PC-3 (cell line): ENCODE results near the gene PRKRIP1. TPM values are rescaled to one million over a fixed set of nuclear protein-coding genes. Genes with fewer than 3 reads are reported as not detected.
"Not testable (repeated sequence)": the region's sequence is repeated elsewhere in the genome, so short reads cannot be mapped to it uniquely, and the experiment has no call there.

Experiments
- ATAC-seq: fragments of 200-7000 bp; cut with Tn5 transposase; 2 replicates; pipeline ENCODE4 v1.9.1; 2020; ENCODE audit warnings: mild to moderate bottlenecking, moderate library complexity
- Bru-seq: library from RNA; stranded (reverse); fragments of 400-500 nt; gene quantifications from one replicate; lab custom pipeline; 2021; lab: Mats Ljungman, UMichigan
- BruChase-seq, 2 experiments: library from RNA; stranded (reverse); fragments of 400-500 nt; gene quantifications; one replicate each; lab custom pipeline; 2021; lab: Mats Ljungman, UMichigan
- BruUV-seq: library from RNA; stranded (reverse); fragments of 400-500 nt; replicated peaks from 2 replicates; lab custom pipeline; 2021; lab: Mats Ljungman, UMichigan
- CTCF ChIA-PET: fragments of 300-600 bp; sonication (Branson Sonifier 250); formaldehyde crosslinking; loops from one replicate; lab custom pipeline; 2022; ENCODE audit warnings: antibody characterized with exemption; lab: Charles Lee
- POLR2A ChIA-PET: fragments of 300-600 bp; sonication (Branson Sonifier 250); formaldehyde crosslinking; loops from one replicate; lab custom pipeline; 2022; ENCODE audit warnings: antibody characterized with exemption; ENCODE audit not compliant: unreplicated experiment; lab: Charles Lee
- DNase-seq: peaks from one replicate; pipeline ENCODE4 v3.0.0-alpha.2; 2015
- H2AFZ ChIP-seq: fragments of 300-600 bp; sonication (generic); 2 replicates; pipeline ENCODE4 v1.6.0; 2016; ENCODE audit warnings: antibody characterized with exemption, low read length
- H3F3A ChIP-seq: fragments of 300-600 bp; sonication (generic); one replicate; pipeline ENCODE4 v1.6.0; 2017; ENCODE audit warnings: antibody characterized with exemption, low read length, control low read depth, mild to moderate bottlenecking; ENCODE audit not compliant: unreplicated experiment
- H3K27ac ChIP-seq: fragments of 300-600 bp; sonication (generic); 2 replicates; pipeline ENCODE4 v1.5.1; 2016; ENCODE audit warnings: mild to moderate bottlenecking, low read length
- H3K27me3 ChIP-seq: fragments of 300-600 bp; sonication (generic); 2 replicates; pipeline ENCODE4 v1.6.1; 2016; ENCODE audit warnings: low read length, mixed read lengths
- H3K36me3 ChIP-seq: fragments of 300-600 bp; sonication (generic); 2 replicates; pipeline ENCODE4 v1.6.1; 2016; ENCODE audit warnings: low read depth, mixed run types, low read length, mixed read lengths
- H3K4me1 ChIP-seq: fragments of 300-600 bp; sonication (generic); 2 replicates; pipeline ENCODE4 v1.5.1; 2016; ENCODE audit warnings: low read length; ENCODE audit not compliant: insufficient read depth
- H3K4me2 ChIP-seq: fragments of 300-600 bp; sonication (generic); 2 replicates; pipeline ENCODE4 v1.6.0; 2016; ENCODE audit warnings: low read length
- H3K4me3 ChIP-seq: fragments of 300-600 bp; sonication (generic); 2 replicates; pipeline ENCODE4 v1.5.1; 2016; ENCODE audit warnings: mild to moderate bottlenecking, low read length, mixed read lengths
- H3K79me2 ChIP-seq: fragments of 300-600 bp; sonication (generic); 2 replicates; pipeline ENCODE4 v1.6.1; 2017; ENCODE audit warnings: low read length, mixed read lengths
- H3K9ac ChIP-seq: fragments of 300-600 bp; sonication (generic); 2 replicates; pipeline ENCODE4 v1.6.0; 2016; ENCODE audit warnings: mild to moderate bottlenecking, low read length
- H3K9me2 ChIP-seq: fragments of 300-600 bp; sonication (generic); replicated peaks from 2 replicates; pipeline ENCODE4 v1.6.1; 2016; ENCODE audit warnings: mixed run types, low read length, mixed read lengths
- H3K9me3 ChIP-seq: fragments of 300-600 bp; sonication (generic); 2 replicates; pipeline ENCODE4 v1.6.1; 2016; ENCODE audit warnings: low read length, mixed read lengths
- H4K20me1 ChIP-seq: fragments of 300-600 bp; sonication (generic); 2 replicates; pipeline ENCODE4 v1.6.1; 2016; ENCODE audit warnings: low read length, mixed read lengths
- CTCF ChIP-seq: fragments of 300-600 bp; sonication (generic); conservative IDR thresholded peaks from 2 replicates; pipeline ENCODE4 v1.5.1; 2017; ENCODE audit warnings: antibody characterized with exemption, low read depth, mild to moderate bottlenecking, low read length
- EZH2 ChIP-seq: fragments of 300-600 bp; sonication (generic); IDR thresholded peaks from one replicate; pipeline ENCODE4 v1.6.1; 2017; ENCODE audit warnings: antibody characterized with exemption, mild to moderate bottlenecking, low read length; ENCODE audit not compliant: unreplicated experiment
- EZH2phosphoT487 ChIP-seq: fragments of 300-600 bp; sonication (generic); IDR thresholded peaks from 2 replicates; pipeline ENCODE4 v1.6.1; 2018; ENCODE audit warnings: mild to moderate bottlenecking, antibody characterized with exemption, low read length, borderline replicate concordance
- intact Hi-C: fragments of 100-400 bp; cut with micrococcal nuclease; formaldehyde crosslinking; loops from 2 replicates; pipeline ENCODE4 v1.9.0; 2023
- long read RNA-seq: library from polyadenylated mRNA; unstranded; transcript quantifications from one replicate; pipeline ENCODE4 v2.0.0, GENCODE V29; 2021; ENCODE audit not compliant: unreplicated experiment
- total RNA-seq: library from RNA; depleted of rRNA; stranded (reverse); fragments of >200 nt; gene quantifications from 2 replicates; pipeline ENCODE4 v1.2.3, GENCODE V29; 2014; rRNA removed

PRKRIP1 gene
- total RNA-seq, result 28.9 and 49.4 TPM in 2 replicates
- percentile 90 among the genes with signal in this experiment for Bru-seq, nascent RNA
- percentile 86 among the genes with signal in this experiment for BruChase-seq, experiment 1, labeled RNA remaining after a 6-hour chase
- BruChase-seq, experiment 2, labeled RNA remaining after a 2-hour chase, result percentile 89 among the genes with signal in this experiment
- long read RNA-seq, transcript PRKRIP1-207 (9 exons, 1,625 nt), result minor isoform, 21 of 190 reads
- long read RNA-seq, transcript PRKRIP1-208 (10 exons, 3,430 nt), result minor isoform, 5 of 190 reads
- long read RNA-seq, transcript PRKRIP1-204 (9 exons, 1,642 nt), result minor isoform, 7 of 190 reads
- long read RNA-seq, transcript PRKRIP1-201 (6 exons, 2,159 nt), result major isoform, 25 of 190 reads
- long read RNA-seq, partial matches to known transcripts, result 25 of 190 reads
- long read RNA-seq, other reads (novel, unspliced or antisense), result 106 of 190 reads

GRCh38 chr7:102395873-102396709 lies at the start of gene PRKRIP1:
Gene PRKRIP1 (plus strand): TSS chr7:102396363. CDS start chr7:102396412, 49 bp downstream.
- peak; percentile 92 for ATAC-seq
- peak within 1 kb of the TSS; percentile 67 for H3K27ac ChIP-seq
- H3K36me3 ChIP-seq, result peaks cover 23% of the 10 kb centered on the region
- TF ChIP-seq EZH2phosphoT487, result no peak
- no peak for TF ChIP-seq EZH2
- TF ChIP-seq CTCF, result no peak
- peaks cover 18% of the 10 kb centered on the region for H3K79me2 ChIP-seq
- no peaks in the 10 kb centered on the region for H3K9me3 ChIP-seq
- peak within 1 kb of the TSS; percentile 93 for H2AFZ ChIP-seq
- H3F3A ChIP-seq, result no peaks in the 10 kb centered on the region
- BruUV-seq, result no TSS peak
- H3K4me3 ChIP-seq, result peak within 1 kb of the TSS; percentile 92
- peak within 1 kb of the TSS; percentile 95 for H3K9ac ChIP-seq
- ChIA-PET POLR2A (interaction anchor here (0.6 to 0.7 kb wide), 2 partner anchors 766 to 1813 kb away, joined by 8 to 11 read pairs; no protein-coding TSS in a partner anchor), CTCF (interaction anchor here (0.6 to 0.8 kb wide), 3 partner anchors 10 to 116 kb away, joined by 3 read pairs; no protein-coding TSS in a partner anchor)
- H3K4me1 ChIP-seq, result peaks cover 11% of the 10 kb centered on the region
- intact Hi-C loops, result loop anchor here (5.0 kb wide), 1 partner anchor 56 kb away; no protein-coding TSS in a partner anchor
- peak; percentile 90 for DNase-seq
- H4K20me1 ChIP-seq, result no peaks in the 10 kb centered on the region
- peak within 1 kb of the TSS; percentile 96 for H3K4me2 ChIP-seq
- no peaks in the 10 kb centered on the region for H3K9me2 ChIP-seq
- H3K27me3 ChIP-seq, result no peaks in the 10 kb centered on the region

- ATAC-seq, DNase-seq, H3K9ac ChIP-seq, H3K27me3 ChIP-seq, CTCF ChIA-PET, intact Hi-C loops, H3K36me3 ChIP-seq, BruUV-seq, H4K20me1 ChIP-seq, H3K9me2 ChIP-seq, POLR2A ChIA-PET, H3K4me1 ChIP-seq, H3K27ac ChIP-seq, H3F3A ChIP-seq, H2AFZ ChIP-seq, H3K4me2 ChIP-seq, H3K9me3 ChIP-seq, H3K79me2 ChIP-seq, H3K4me3 ChIP-seq: not testable (repeated sequence)
These were observed 49.2 kb upstream of the PRKRIP1 start for GRCh38 chr7:102346983-102347382.

GRCh38 chr7:102356344-102356743 lies 39.8 kb upstream of the PRKRIP1 start, which contains the start of gene SPDYE6:
Gene SPDYE6 (minus strand): TSS chr7:102356444. CDS start chr7:102356023, 421 bp downstream.
- BruUV-seq, result not testable (repeated sequence)

GRCh38 chr7:102363549-102364393 lies 32.4 kb upstream of the PRKRIP1 start:
- H3K36me3 ChIP-seq, H3K27me3 ChIP-seq, H3F3A ChIP-seq, H4K20me1 ChIP-seq, BruUV-seq, H3K4me1 ChIP-seq, H3K9me3 ChIP-seq, CTCF ChIA-PET, H3K9me2 ChIP-seq: not testable (repeated sequence)
- peaks cover 26% of the 10 kb centered on the region for H3K79me2 ChIP-seq
- peak overlapping the region; percentile 77 for H3K4me2 ChIP-seq
- POLR2A ChIA-PET, result interaction anchor here (0.6 kb wide), 1 partner anchor 36 kb away, joined by 7 read pairs; no protein-coding TSS in a partner anchor
- intact Hi-C loops, result loop anchor here (5.0 kb wide), 1 partner anchor 76 kb away; the partner anchor contains the start of gene SH2B2
- peak; percentile 97 for DNase-seq
- peak overlapping the region; percentile 83 for H2AFZ ChIP-seq
- peak overlapping the region; percentile 75 for H3K4me3 ChIP-seq
- H3K27ac ChIP-seq, result peak overlapping the region; percentile 30; the same call in 1 of the 2 replicates
- H3K9ac ChIP-seq, result peak overlapping the region; percentile 94
- ATAC-seq, result peak; percentile 98

More at GRCh38 chr7:102356344-102356743, 39.8 kb upstream of the PRKRIP1 start, which contains the start of gene SPDYE6:
- H2AFZ ChIP-seq, H3K9me2 ChIP-seq, H3K4me3 ChIP-seq, H3F3A ChIP-seq, CTCF ChIA-PET, POLR2A ChIA-PET, H3K4me2 ChIP-seq, ATAC-seq, H3K9me3 ChIP-seq, DNase-seq, H3K4me1 ChIP-seq, H3K9ac ChIP-seq, H3K79me2 ChIP-seq, intact Hi-C loops, H3K27me3 ChIP-seq, H3K36me3 ChIP-seq, H3K27ac ChIP-seq, H4K20me1 ChIP-seq: not testable (repeated sequence)
